Kidney (tissue), 14 donors: ENCODE results near the gene FAM219A. TPM values are rescaled to one million over a fixed set of nuclear protein-coding genes. Genes with fewer than 3 reads are reported as not detected.

Source experiments
- DNase-seq, 5 donors: peaks; one replicate each; pipeline ENCODE4 v3.0.0-alpha.2; 2013 to 2020
- FAIRE-seq: peaks from 2 replicates; lab custom pipeline; 2012; peaks lifted over from hg19 to GRCh38; lab: Jason Lieb, UNC
- H3K27ac ChIP-seq, 2 donors: one replicate each; pipeline ENCODE4 v1.7.0; 2013; ENCODE audit warnings: low read depth in 2 of 2, low read length in 2 of 2, inconsistent platforms in 1 of 2
- H3K27me3 ChIP-seq: one replicate; pipeline ENCODE4 v1.7.1; 2013; ENCODE audit warnings: low read length, inconsistent platforms; ENCODE audit not compliant: control insufficient read depth, insufficient read depth
- H3K36me3 ChIP-seq, 3 donors: one replicate each; pipeline versions ENCODE4 v1.7.0 to v1.7.1; 2013; ENCODE audit warnings: low read length in 3 of 3, control low read depth in 1 of 3, inconsistent platforms in 1 of 3; ENCODE audit not compliant: insufficient read depth in 3 of 3, control insufficient read depth in 2 of 3
- H3K4me1 ChIP-seq, 3 donors: one replicate each; pipeline versions ENCODE4 v1.7.0 to v1.7.1; 2013; ENCODE audit warnings: low read length in 3 of 3, inconsistent platforms in 1 of 3, low read depth in 1 of 3; ENCODE audit not compliant: control insufficient read depth in 2 of 3, insufficient read depth in 2 of 3
- H3K4me3 ChIP-seq, 3 donors: one replicate each; pipeline versions ENCODE4 v1.7.0 to v1.8.1; 2013; ENCODE audit warnings: low read length in 3 of 3, control low read depth in 1 of 3, inconsistent platforms in 1 of 3
- H3K9ac ChIP-seq, 3 donors: one replicate each; pipeline versions ENCODE4 v1.7.0 to v1.7.1; 2013; ENCODE audit warnings: low read length in 3 of 3, control low read depth in 1 of 3, inconsistent platforms in 1 of 3
- H3K9me3 ChIP-seq, 3 donors: one replicate each; pipeline versions ENCODE4 v1.7.0 to v1.7.1; 2013; ENCODE audit warnings: low read length in 3 of 3, control low read depth in 1 of 3, inconsistent platforms in 1 of 3; ENCODE audit not compliant: control insufficient read depth in 2 of 3, insufficient read depth in 1 of 3
- CTCF ChIP-seq: IDR thresholded peaks from 3 replicates; pipeline ENCODE4 v1.5.1; 2012; ENCODE audit warnings: mild to moderate bottlenecking, moderate library complexity, borderline replicate concordance; ENCODE audit not compliant: insufficient read depth; ENCODE audit errors: extremely low read depth
- intact Hi-C: fragments of 100-400 bp; cut with DNase I; formaldehyde crosslinking; loops from one replicate; pipeline ENCODE4 v1.11.1; 2022
- polyA plus RNA-seq: library from polyadenylated mRNA; stranded (reverse); fragments of 350-450 nt; fragmentation: Illumina TruSeq; extraction: RNeasy Lipid Tissue Mini Kit (QIAGEN cat#74804); gene quantifications from one replicate; pipeline ENCODE4 v1.2.3, GENCODE V29; 2014; ENCODE audit warnings: low read depth, low replicate concordance; ENCODE audit not compliant: insufficient read depth
- total RNA-seq: library from RNA; stranded (reverse); fragmentation: NEBNext Ultra II Directional; extraction: Animal tissue kit (Norgen Biotek cat#: 25700); gene quantifications from one replicate; pipeline ENCODE4 v1.2.1, GENCODE V29; 2021
- donor health status: control.
- donor health status: control.
- donor health status: control.
- donor health status: control.
- donor health status: control.
- donor health status: DM: yes; HTN: yes; CAD: no.
- donor health status: Normal renal cell carcinoma (clear cell type).

FAM219A gene
- total and polyA plus RNA-seq, 2 donors from 2014 or later = 8.7 to 21.1 TPM

GRCh38 chr9:34377404-34377746 is 81.0 kb downstream of the FAM219A start:
- Histone ChIP-seq H3K27ac (peak overlapping the region; percentile 85 to 91), H3K9me3 (no peaks in the 10 kb centered on the region), H3K9ac (peak overlapping the region; percentile 35 to 91 (median 76)), H3K4me1 (peaks cover 0 to 20% (median 10%) of the 10 kb centered on the region in 3 donors), H3K27me3 (no peaks in the 10 kb centered on the region), H3K4me3 (peak overlapping the region; percentile 66 to 91 (median 82)), H3K36me3 (no peaks in the 10 kb centered on the region)
- FAIRE-seq (no peak), DNase-seq (peak in 4 of 5 donors; percentile 56 to 86 (median 76))
- intact Hi-C loops = no loop called here
- TF ChIP-seq CTCF = no peak

GRCh38 chr9:34376596-34377403 is 81.6 kb downstream of the FAM219A start, which contains the start of gene MYORG:
Gene MYORG, minus strand, starts transcription at chr9:34376898. Its CDS starts 3,955 bp downstream, at chr9:34372943.
- Histone ChIP-seq H3K4me3 (peak within 1 kb of the TSS; percentile 66 to 91 (median 82)), H3K9ac (peak within 1 kb of the TSS; percentile 35 to 91 (median 76)), H3K27me3 (peaks cover under 1% of the 10 kb centered on the region), H3K27ac (peak within 1 kb of the TSS; percentile 85 to 91), H3K36me3 (peaks cover 0 to 3% (median 0%) of the 10 kb centered on the region in 3 donors), H3K4me1 (peaks cover 0 to 20% (median 10%) of the 10 kb centered on the region in 3 donors), H3K9me3 (no peaks in the 10 kb centered on the region)
- FAIRE-seq = peak; percentile 77
- no peak for TF ChIP-seq CTCF
- intact Hi-C loops = no loop called here
- peak; percentile 94 to 98 (median 96) for DNase-seq

- DNase-seq (peak; percentile 73 to 86 (median 80)), FAIRE-seq (no peak)
- H3K27ac ChIP-seq = peak overlapping the region; percentile 85 to 91
- peaks cover 4% of the 10 kb centered on the region for H3K27me3 ChIP-seq
- H3K9ac ChIP-seq = peak overlapping the region in 2 of 3 donors; percentile 21 to 91
- intact Hi-C loops = no loop called here
- no peaks in the 10 kb centered on the region for H3K9me3 ChIP-seq
- peak; percentile 20 for TF ChIP-seq CTCF
- H3K4me1 ChIP-seq = peaks cover 0 to 20% (median 10%) of the 10 kb centered on the region in 3 donors
- H3K36me3 ChIP-seq = peaks cover 0 to 10% (median 0%) of the 10 kb centered on the region in 3 donors
- H3K4me3 ChIP-seq = peak overlapping the region; percentile 43 to 82 (median 75)
Measured at GRCh38 chr9:34375901-34376595, 82.3 kb downstream of the FAM219A start.
